Smooth muscle cell of the brain vasculature (primary cell): ENCODE measurements around the gene ALOX5AP.
"Not testable (repeated sequence)": the region's sequence is repeated elsewhere in the genome, so short reads cannot be mapped to it uniquely, and the experiment has no call there.

Experiments
- DNase-seq: peaks from one replicate; pipeline ENCODE4 v3.0.0-alpha.2; 2012; ENCODE audit warnings: low read depth, low spot score

ALOX5AP gene

DNA sequence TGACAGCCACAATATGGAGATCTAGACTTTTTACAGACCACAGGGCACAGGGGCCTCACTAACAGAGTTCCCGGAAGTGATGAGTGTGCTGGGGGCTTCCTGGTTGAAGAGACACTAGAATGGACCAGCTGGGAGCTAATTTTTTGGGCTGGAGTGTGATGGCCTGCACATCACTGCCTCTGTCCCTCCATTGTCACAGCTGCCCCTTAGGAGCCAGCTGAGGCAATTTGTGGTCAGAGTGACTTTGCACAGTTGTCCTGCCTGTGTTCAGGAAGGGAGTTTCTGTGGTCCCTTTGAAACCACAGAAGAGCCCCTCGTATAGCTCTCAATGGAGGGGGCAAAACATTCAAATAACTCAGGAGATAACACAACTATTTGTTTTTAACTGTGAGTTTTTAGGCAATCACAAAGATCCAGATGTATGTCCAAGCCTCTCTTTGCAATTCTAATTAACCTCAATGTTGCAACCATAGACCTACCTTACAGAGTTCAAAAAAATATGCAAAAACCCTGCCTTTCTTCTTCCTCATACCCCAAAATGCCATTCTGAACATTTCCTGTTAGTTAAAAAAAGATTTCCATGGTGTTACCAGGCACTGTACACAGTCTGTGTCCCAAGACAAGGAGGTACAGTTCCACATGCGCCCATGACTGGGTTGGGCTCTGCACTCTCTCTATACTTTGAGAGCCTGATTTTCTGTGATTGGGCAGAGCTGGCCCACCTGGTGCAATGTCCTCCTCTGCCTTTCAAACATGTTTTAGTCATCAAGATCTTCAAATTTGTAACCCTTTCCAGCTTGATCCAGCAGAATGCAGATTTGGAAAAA, 2.4 kb downstream of the ALOX5AP start:
- DNase-seq = no peak

DNA sequence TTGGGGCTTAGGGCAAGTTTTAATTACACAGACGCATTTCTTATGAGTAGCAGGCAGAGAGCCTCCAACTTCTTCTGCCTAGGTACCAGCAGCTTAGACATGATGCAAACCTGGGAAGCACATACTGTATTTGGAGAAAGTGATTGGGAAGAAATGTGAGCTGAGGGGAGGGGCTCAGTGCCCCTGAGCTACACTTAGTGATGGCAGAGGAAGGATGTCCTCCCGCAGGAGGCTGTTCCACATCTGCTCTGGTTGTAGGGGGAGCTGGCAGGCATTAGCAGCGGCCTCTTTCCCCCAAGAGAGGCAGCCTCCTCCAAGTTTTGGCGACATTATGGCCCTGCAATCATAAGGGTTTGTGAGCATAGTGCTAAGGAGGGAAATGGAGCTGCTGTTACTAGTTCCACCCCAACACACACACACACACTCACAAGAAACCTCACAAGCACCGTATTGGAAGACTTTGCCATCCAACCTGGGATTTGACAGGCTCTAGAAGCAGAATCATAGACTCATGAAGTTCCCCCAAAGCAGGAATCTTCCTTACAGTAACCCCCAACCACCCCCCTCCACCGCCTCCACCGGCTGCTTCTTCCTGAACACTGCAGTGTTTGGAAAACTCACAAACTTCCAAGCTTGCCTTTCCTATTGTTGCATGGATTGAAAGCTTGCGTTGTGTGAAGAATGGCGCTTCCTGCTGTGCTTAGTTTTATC, 3.3 kb downstream of the ALOX5AP start:
- DNase-seq = no peak

DNA sequence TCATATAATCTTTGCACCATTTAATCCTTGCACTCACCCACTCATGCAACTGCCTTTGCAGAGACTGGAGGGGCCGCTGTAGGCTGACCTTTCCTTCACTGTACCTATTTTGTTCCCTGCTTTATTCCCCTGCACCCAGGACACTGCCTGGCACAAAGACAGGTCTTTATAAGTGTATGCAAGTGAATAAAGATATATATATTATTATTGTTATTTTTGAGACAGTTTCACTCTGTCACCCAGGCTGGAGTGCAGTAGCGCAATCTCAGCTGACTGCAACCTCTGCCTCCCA, 3.8 kb downstream of the ALOX5AP start:
- DNase-seq = no peak

- no peak for DNase-seq
These were observed 4.7 kb downstream of the ALOX5AP start for GRCh38 chr13:30739761-30740642.

- no peak for DNase-seq
These were observed 7.6 kb downstream of the ALOX5AP start for GRCh38 chr13:30742901-30743300.

GRCh38 chr13:30743319-30744055, 8.1 kb downstream of the ALOX5AP start:
- peak; percentile 83 for DNase-seq

DNA sequence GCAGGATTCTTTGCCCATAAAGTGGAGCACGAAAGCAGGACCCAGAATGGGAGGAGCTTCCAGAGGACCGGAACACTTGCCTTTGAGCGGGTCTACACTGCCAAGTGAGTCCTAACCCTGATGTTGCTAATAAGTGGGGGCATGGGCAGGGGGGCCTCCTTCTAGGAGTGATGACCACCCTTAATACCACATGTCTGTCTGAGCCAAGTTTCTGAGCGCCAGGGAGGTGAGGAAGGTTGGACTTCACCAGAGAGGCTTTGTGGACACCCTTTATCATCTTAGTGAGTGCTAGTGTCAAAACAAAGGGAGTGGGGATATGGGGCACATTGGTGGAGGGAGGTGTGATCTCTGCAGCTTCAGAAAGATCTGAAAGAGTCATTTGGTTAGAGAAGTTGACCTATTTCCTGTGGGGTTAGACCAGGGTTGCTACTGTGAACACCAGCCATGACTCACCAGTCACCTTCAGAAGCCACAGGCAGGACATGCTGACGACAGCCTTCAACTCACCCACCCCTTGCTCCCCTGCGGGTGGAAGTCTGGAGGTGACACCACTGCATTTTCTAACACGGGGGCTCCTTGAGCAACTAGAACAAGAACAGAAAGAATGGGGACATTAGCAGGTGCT, 8.8 kb downstream of the ALOX5AP start:
- no peak for DNase-seq

- no peak for DNase-seq
These were observed 9.3 kb downstream of the ALOX5AP start for GRCh38 chr13:30744681-30745077.

DNA sequence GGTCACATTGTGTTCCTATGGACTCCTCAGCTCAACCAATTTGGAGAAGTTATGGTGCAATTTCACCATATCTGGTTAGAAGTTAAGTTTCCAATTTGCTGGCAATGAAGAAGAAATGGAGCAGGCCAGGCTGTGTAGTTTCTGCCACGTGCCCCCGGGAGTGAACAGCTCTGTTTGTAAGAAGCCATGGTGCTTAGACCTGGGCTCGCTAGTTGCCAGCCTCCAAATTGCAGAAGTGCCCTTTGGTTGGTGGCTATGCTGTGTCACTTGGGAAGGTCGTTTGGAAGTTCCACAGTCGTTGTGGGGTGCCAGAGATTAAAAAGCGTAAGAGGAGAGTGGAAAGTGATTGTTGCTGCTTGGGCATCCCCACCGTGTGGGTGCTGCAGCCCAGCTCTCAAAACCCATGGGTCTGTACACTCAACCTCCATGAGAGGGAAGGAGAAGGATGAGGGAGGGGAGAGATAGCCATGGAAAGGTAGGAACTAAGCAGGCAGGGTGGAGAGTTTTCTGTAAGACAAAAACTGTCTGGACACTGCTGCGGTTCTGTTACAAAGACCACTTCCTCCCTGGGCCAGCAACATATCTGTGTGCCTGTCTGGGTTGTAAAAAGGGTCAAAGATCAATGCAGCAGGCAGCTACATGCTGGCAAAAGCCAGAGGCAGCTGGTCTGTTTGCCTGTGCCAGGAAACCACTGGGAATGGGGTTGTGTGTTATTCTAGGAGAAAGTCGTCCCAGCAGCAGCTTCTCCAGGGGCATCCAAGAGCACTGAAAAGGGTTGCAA, 10.8 kb downstream of the ALOX5AP start:
- no peak for DNase-seq

DNA sequence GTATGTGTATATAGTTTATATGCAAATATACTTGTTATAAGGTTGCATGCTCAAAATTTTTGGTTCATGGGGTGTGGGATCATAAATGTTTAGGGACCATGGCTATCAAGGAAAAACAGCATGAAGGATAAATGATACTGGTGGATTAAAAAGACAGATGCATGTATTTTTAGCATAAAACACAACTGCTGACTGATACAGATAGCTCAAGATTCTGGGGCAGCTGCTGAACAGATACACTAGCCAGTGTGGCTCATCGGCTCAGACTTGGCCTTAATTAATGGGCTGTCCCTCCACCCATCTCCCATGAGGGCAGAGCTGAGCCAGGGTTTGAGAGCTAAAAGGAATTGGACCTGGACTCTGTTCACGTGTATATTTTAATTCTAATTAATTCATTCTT, 11.4 kb downstream of the ALOX5AP start:
- DNase-seq = no peak

GRCh38 chr13:30747845-30748244, 12.5 kb downstream of the ALOX5AP start:
- DNase-seq = not testable (repeated sequence)

DNA sequence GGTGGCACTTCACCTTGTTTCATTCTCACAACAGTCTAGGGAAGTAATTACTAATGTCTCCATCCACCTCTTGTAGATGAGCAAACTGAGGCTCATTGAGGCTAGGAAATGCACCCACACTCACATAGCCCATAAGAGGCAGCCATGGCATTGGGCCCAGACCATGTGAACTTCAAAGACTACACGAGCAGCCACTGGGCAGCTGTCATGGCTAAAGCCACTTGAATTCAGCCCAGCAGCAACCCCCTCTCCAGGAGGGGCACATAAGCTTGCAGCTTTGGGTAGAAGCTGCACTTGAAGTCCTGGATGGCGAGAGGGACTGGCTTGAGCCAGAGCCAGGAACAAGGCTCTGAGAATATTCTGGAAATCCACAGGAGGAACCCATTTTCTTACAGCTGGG, 13.4 kb downstream of the ALOX5AP start:
- DNase-seq = no peak

GRCh38 chr13:30750036-30750435, 14.7 kb downstream of the ALOX5AP start:
- DNase-seq = no peak

DNA sequence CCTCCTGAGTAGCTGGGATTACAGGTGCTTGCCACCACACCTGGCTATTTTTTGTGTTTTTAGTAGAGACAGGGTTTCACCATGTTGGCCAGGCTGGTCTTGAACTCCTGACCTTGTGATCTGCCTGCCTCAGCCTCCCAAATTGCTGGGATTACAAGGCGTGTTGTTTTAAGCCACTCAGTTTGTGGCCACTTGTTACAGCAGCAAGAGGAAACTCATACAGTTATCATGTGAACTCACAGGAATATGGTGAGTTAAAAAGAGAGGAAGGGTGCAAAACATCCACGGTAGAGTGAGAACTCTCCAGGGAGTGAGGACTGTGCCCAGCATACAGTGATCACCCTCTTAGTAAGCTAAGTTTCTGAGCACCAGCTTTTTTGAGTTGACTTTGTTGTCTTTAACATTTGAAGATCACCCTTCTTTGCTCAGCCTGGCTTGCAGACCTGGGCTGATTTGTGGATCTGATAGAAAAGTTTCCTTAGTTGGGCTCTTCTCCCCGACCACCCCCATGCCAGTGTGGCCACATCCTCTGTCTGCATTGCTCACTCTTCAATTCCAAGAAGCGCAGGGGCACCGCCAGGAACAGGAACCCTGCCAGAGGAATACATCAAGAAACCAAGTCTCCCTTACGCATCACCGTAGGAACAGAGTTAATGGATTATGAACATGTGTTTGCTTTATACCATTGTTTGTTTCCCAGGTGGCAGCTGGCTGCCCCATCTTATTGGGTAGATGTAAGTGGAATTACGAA, 16.0 kb downstream of the ALOX5AP start:
- DNase-seq = no peak

GRCh38 chr13:30752201-30752797, 17.0 kb downstream of the ALOX5AP start:
- DNase-seq = no peak

DNA sequence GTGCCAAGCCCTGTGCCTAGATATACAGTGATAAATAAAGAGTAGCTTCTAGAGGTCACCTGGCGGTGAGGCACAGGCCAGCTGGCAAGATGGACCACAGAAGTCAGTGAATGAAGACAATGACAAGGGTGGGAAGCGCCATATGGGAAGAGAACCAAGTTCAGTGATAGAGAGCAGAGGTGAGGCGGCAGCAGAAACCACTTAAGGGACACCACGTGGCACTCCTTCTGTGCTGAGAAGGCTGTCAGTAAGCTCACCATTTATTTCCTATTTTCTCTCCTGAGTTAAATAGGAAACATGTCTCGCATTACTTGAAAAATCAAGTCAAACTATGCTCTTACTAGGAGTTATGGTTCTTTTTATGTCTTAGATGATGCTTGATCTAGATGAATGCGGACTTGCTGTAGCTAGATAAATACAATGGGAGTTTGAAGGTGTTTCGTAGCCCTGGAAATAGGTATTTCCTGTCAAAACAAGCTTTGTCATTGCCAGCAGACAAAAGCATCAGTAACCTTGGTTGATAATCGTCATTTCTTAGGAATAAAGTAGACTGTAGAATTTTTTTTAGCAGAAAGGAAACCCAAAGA, 17.8 kb downstream of the ALOX5AP start:
- no peak for DNase-seq

GRCh38 chr13:30755678-30756077, 20.3 kb downstream of the ALOX5AP start:
- no peak for DNase-seq

GRCh38 chr13:30757026-30757742, 21.8 kb downstream of the ALOX5AP start:
- DNase-seq = no peak
